T-helper 17 cell (primary cell): Measurements from ENCODE around the gene MIB2. TPM values are rescaled to one million over a fixed set of nuclear protein-coding genes. Genes with fewer than 3 reads are reported as not detected.

ENCODE experiments used
- ATAC-seq: fragments of 150-1000 bp; cut with Tn5 transposase; 2 replicates; pipeline ENCODE4 v1.10.0; 2021; ENCODE audit warnings: mild to moderate bottlenecking, moderate library complexity
- DNase-seq, 3 donors: peaks; one replicate each; pipeline versions ENCODE4 v3.0.0 to v3.0.0-alpha.2; 2020 to 2021
- H3K9me3 ChIP-seq: one replicate; pipeline ENCODE4 v1.7.0; 2013; ENCODE audit warnings: low read length, mild to moderate bottlenecking; ENCODE audit not compliant: control insufficient read depth, poor library complexity, severe bottlenecking
- H3K27ac Mint-ChIP-seq: one replicate; pipeline ENCODE4 v1.8.0; 2022; ENCODE audit warnings: mild to moderate bottlenecking, moderate library complexity, mixed read lengths
- H3K27me3 Mint-ChIP-seq: one replicate; pipeline ENCODE4 v1.8.0; 2022; ENCODE audit warnings: mixed read lengths
- H3K36me3 Mint-ChIP-seq: one replicate; pipeline ENCODE4 v1.8.0; 2022; ENCODE audit warnings: low read depth, mixed read lengths
- H3K4me1 Mint-ChIP-seq: one replicate; pipeline ENCODE4 v1.8.0; 2022; ENCODE audit warnings: mild to moderate bottlenecking, mixed read lengths
- H3K4me3 Mint-ChIP-seq: one replicate; pipeline ENCODE4 v1.8.0; 2022; ENCODE audit warnings: mild to moderate bottlenecking, moderate library complexity, mixed read lengths
- total RNA-seq, 4 donors: library from RNA in 2 of 4; stranded (reverse) in 2 of 4; gene quantifications; one replicate each; pipeline ENCODE4 v1.2.3 and lab custom pipeline; 2022 to 2026

MIB2 gene
- total RNA-seq, 2 donors from 2014 or later, result 42.0 to 50.0 TPM

GRCh38 chr1:1623181-1623630, 7.9 kb downstream of the MIB2 start:
- peaks cover 8% of the 10 kb centered on the region for H3K4me1 Mint-ChIP-seq
- no peak overlapping the region for H3K4me3 Mint-ChIP-seq
- H3K27ac Mint-ChIP-seq, result no peak overlapping the region
- H3K36me3 Mint-ChIP-seq, result no peaks in the 10 kb centered on the region
- DNase-seq, result no peak
- no peaks in the 10 kb centered on the region for H3K9me3 ChIP-seq
- H3K27me3 Mint-ChIP-seq, result no peaks in the 10 kb centered on the region
- no peak for ATAC-seq

- no peaks in the 10 kb centered on the region for H3K9me3 ChIP-seq
- DNase-seq (no peak), ATAC-seq (no peak)
- Mint-ChIP-seq H3K4me1 (peaks cover 8% of the 10 kb centered on the region), H3K36me3 (no peaks in the 10 kb centered on the region), H3K27ac (no peak overlapping the region), H3K4me3 (no peak overlapping the region), H3K27me3 (no peaks in the 10 kb centered on the region)
Measured at GRCh38 chr1:1623631-1624442, 8.5 kb downstream of the MIB2 start.

- H3K4me1 Mint-ChIP-seq, result peaks cover 8% of the 10 kb centered on the region
- no peak for ATAC-seq
- no peak overlapping the region for H3K27ac Mint-ChIP-seq
- H3K9me3 ChIP-seq, result no peaks in the 10 kb centered on the region
- H3K4me3 Mint-ChIP-seq, result no peak overlapping the region
- no peaks in the 10 kb centered on the region for H3K36me3 Mint-ChIP-seq
- H3K27me3 Mint-ChIP-seq, result no peaks in the 10 kb centered on the region
- no peak for DNase-seq
Measured at GRCh38 chr1:1624443-1625403, 9.4 kb downstream of the MIB2 start.

- Mint-ChIP-seq H3K4me1 (peaks cover 10% of the 10 kb centered on the region), H3K27ac (no peak overlapping the region), H3K27me3 (no peaks in the 10 kb centered on the region), H3K36me3 (no peaks in the 10 kb centered on the region), H3K4me3 (no peak overlapping the region)
- H3K9me3 ChIP-seq, result no peaks in the 10 kb centered on the region
- ATAC-seq, result no peak
- no peak for DNase-seq
Measured at GRCh38 chr1:1625404-1625775, 10.1 kb downstream of the MIB2 start.

- no peaks in the 10 kb centered on the region for H3K9me3 ChIP-seq
- H3K36me3 Mint-ChIP-seq, result no peaks in the 10 kb centered on the region
- ATAC-seq, result no peak
- H3K4me1 Mint-ChIP-seq, result peaks cover 10% of the 10 kb centered on the region
- no peak for DNase-seq
- no peak overlapping the region for H3K27ac Mint-ChIP-seq
- no peaks in the 10 kb centered on the region for H3K27me3 Mint-ChIP-seq
- H3K4me3 Mint-ChIP-seq, result no peak overlapping the region
Measured at GRCh38 chr1:1625824-1626206, 10.5 kb downstream of the MIB2 start.

GRCh38 chr1:1626207-1627141, 11.2 kb downstream of the MIB2 start:
- no peaks in the 10 kb centered on the region for H3K9me3 ChIP-seq
- Mint-ChIP-seq H3K4me1 (peaks cover 10% of the 10 kb centered on the region), H3K4me3 (no peak overlapping the region), H3K27ac (no peak overlapping the region), H3K36me3 (no peaks in the 10 kb centered on the region), H3K27me3 (no peaks in the 10 kb centered on the region)
- DNase-seq (peak in 1 of 3 donors; percentile 3), ATAC-seq (no peak)

- H3K9me3 ChIP-seq, result no peaks in the 10 kb centered on the region
- H3K4me1 Mint-ChIP-seq, result peaks cover 7% of the 10 kb centered on the region
- DNase-seq (peak in 1 of 3 donors; percentile 3), ATAC-seq (no peak)
- H3K27ac Mint-ChIP-seq, result no peak overlapping the region
- H3K27me3 Mint-ChIP-seq, result no peaks in the 10 kb centered on the region
- no peak overlapping the region for H3K4me3 Mint-ChIP-seq
- H3K36me3 Mint-ChIP-seq, result no peaks in the 10 kb centered on the region
Measured at GRCh38 chr1:1627261-1627828, 12.0 kb downstream of the MIB2 start.

- DNase-seq (peak in 1 of 3 donors; percentile 5), ATAC-seq (no peak)
- Mint-ChIP-seq H3K4me1 (peaks cover 5% of the 10 kb centered on the region), H3K4me3 (peak overlapping the region; percentile 81), H3K36me3 (no peaks in the 10 kb centered on the region), H3K27me3 (no peaks in the 10 kb centered on the region), H3K27ac (no peak overlapping the region)
- H3K9me3 ChIP-seq, result no peaks in the 10 kb centered on the region
Measured at GRCh38 chr1:1627829-1628753, 12.8 kb downstream of the MIB2 start.

GRCh38 chr1:1628754-1629429, 13.6 kb downstream of the MIB2 start:
- DNase-seq (no peak), ATAC-seq (peak; percentile 5)
- Mint-ChIP-seq H3K4me1 (peaks cover 5% of the 10 kb centered on the region), H3K4me3 (peak overlapping the region; percentile 81), H3K27me3 (no peaks in the 10 kb centered on the region), H3K36me3 (no peaks in the 10 kb centered on the region), H3K27ac (no peak overlapping the region)
- H3K9me3 ChIP-seq, result no peaks in the 10 kb centered on the region

- H3K27ac Mint-ChIP-seq, result peak overlapping the region; percentile 41
- ATAC-seq (peak; percentile 67), DNase-seq (peak; percentile 56 to 70 (median 57))
- H3K27me3 Mint-ChIP-seq, result no peaks in the 10 kb centered on the region
- peaks cover 5% of the 10 kb centered on the region for H3K4me1 Mint-ChIP-seq
- no peaks in the 10 kb centered on the region for H3K36me3 Mint-ChIP-seq
- H3K9me3 ChIP-seq, result no peaks in the 10 kb centered on the region
- peak overlapping the region; percentile 81 for H3K4me3 Mint-ChIP-seq
Measured at GRCh38 chr1:1629430-1630190, 14.3 kb downstream of the MIB2 start.
